Suprapubic skin (tissue), 4 donors: ENCODE data around the gene DNAH9. TPM values are rescaled to one million over a fixed set of nuclear protein-coding genes. Genes with fewer than 3 reads are reported as not detected.

Experiments
- DNase-seq, 2 donors: peaks; one replicate each; pipeline ENCODE4 v3.0.0-alpha.2; 2019; ENCODE audit warnings: low spot score in 2 of 2
- H3K27ac ChIP-seq: fragments of 200-600 bp; sonication (generic); one replicate; pipeline ENCODE4 v1.5.1; 2019
- H3K27me3 ChIP-seq: fragments of 200-600 bp; sonication (generic); one replicate; pipeline ENCODE4 v1.5.1; 2019
- H3K36me3 ChIP-seq: fragments of 200-600 bp; sonication (generic); one replicate; pipeline ENCODE4 v1.5.1; 2019
- H3K4me1 ChIP-seq: fragments of 200-600 bp; sonication (generic); one replicate; pipeline ENCODE4 v1.5.1; 2019
- H3K4me3 ChIP-seq: fragments of 200-600 bp; sonication (generic); one replicate; pipeline ENCODE4 v1.5.1; 2019; ENCODE audit warnings: mild to moderate bottlenecking
- H3K9me3 ChIP-seq: fragments of 200-600 bp; sonication (generic); one replicate; pipeline ENCODE4 v1.5.1; 2019
- EP300 ChIP-seq: sonication (generic); formaldehyde crosslinking; IDR thresholded peaks from one replicate; pipeline ENCODE4 v1.6.1; 2017; ENCODE audit warnings: antibody characterized with exemption
- POLR2A ChIP-seq, 2 donors: fragments of 450-650 bp; IDR thresholded peaks; one replicate each; pipeline ENCODE4 v1.6.1; 2017; ENCODE audit warnings: antibody characterized with exemption in 2 of 2, mild to moderate bottlenecking in 2 of 2, moderate library complexity in 2 of 2
- POLR2AphosphoS5 ChIP-seq, 3 donors: sonication (generic); formaldehyde crosslinking; IDR thresholded peaks; one replicate each; pipeline ENCODE4 v1.6.1; 2017; ENCODE audit warnings: antibody characterized with exemption in 3 of 3
- WGBS: methylation state at CpG from one replicate; pipeline ENCODE4 v1.1.5; 2018; 5-methylcytosine and 5-hydroxymethylcytosine counted together
- total RNA-seq, 4 donors: library from RNA; depleted of rRNA; stranded (reverse); fragments of >200 nt; gene quantifications; one replicate each; pipeline ENCODE4 v1.1.0, GENCODE V29; 2016
- TF ChIP-seq, protein P1 (sequence below), 2 donors: fragments of 200-600 bp in 1 of 2; fragments of 450-650 bp in 1 of 2; sonication (generic) in 1 of 2; IDR thresholded peaks; one replicate each; pipeline ENCODE4 v1.5.1; 2016 to 2019; ENCODE audit warnings: antibody characterized with exemption in 2 of 2, mild to moderate bottlenecking in 1 of 2, moderate library complexity in 1 of 2

Gene DNAH9
- total RNA-seq, 4 donors from 2014 or later, result 3.0 to 14.2 (median 4.1) TPM

DNA sequence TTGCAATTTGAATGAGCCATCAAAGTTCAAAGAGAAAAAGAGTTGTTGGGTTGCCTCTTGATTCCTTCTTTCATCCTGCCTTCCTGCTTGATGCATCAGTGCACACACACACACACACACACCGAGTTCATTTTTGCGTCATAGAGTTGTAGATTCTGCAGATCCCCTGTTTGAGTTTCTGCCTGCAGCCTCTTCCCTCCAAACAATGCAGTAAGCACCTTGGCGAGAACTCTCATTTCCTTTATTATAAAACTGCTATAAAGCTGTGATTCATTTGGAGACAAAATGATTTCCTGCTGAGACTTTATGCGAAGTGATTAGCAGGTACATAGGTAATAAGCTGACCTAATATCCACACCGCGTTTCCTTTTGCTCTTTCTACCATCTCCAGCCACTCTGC lies 26.7 kb downstream of the DNAH9 start:
- H3K4me3 ChIP-seq, result no peak overlapping the region
- WGBS, result 64% methylated on average over 6 of the region's 6 CpGs
- H3K27ac ChIP-seq, result no peak overlapping the region
- H3K36me3 ChIP-seq, result no peaks in the 10 kb centered on the region
- no peaks in the 10 kb centered on the region for H3K9me3 ChIP-seq
- H3K27me3 ChIP-seq, result no peaks in the 10 kb centered on the region
- TF ChIP-seq, protein P1, sequence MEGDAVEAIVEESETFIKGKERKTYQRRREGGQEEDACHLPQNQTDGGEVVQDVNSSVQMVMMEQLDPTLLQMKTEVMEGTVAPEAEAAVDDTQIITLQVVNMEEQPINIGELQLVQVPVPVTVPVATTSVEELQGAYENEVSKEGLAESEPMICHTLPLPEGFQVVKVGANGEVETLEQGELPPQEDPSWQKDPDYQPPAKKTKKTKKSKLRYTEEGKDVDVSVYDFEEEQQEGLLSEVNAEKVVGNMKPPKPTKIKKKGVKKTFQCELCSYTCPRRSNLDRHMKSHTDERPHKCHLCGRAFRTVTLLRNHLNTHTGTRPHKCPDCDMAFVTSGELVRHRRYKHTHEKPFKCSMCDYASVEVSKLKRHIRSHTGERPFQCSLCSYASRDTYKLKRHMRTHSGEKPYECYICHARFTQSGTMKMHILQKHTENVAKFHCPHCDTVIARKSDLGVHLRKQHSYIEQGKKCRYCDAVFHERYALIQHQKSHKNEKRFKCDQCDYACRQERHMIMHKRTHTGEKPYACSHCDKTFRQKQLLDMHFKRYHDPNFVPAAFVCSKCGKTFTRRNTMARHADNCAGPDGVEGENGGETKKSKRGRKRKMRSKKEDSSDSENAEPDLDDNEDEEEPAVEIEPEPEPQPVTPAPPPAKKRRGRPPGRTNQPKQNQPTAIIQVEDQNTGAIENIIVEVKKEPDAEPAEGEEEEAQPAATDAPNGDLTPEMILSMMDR (IDR thresholded peaks at IDR 0.05), result no peak
- TF ChIP-seq EP300 (no peak), POLR2A (IDR thresholded peaks at IDR 0.05) (no peak), POLR2AphosphoS5 (IDR thresholded peaks at IDR 0.05) (no peak)
- no peak for DNase-seq
- no peaks in the 10 kb centered on the region for H3K4me1 ChIP-seq

DNA sequence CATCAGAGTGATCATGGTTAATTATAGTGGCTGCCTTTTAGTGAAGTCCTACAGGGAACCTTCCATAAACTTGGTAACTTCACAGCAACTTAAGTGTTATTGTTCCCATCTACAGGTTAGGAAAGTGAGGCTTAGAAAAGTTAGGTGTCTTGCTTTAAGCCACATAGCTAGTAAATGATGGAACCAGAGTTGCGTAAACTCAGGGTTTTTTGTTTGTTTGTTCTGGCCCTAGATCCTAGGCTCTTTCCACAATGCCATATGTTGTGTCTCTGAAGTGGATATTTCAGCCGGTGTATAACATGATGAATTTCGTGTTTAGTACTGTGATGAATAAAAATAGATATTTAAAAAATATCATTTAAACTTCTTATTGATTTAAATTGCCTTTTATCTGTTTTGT lies 27.6 kb downstream of the DNAH9 start:
- 82% methylated on average over 3 of the region's 3 CpGs for WGBS
- Histone ChIP-seq H3K27me3 (no peaks in the 10 kb centered on the region), H3K36me3 (no peaks in the 10 kb centered on the region), H3K4me3 (no peak overlapping the region), H3K27ac (no peak overlapping the region), H3K9me3 (no peaks in the 10 kb centered on the region), H3K4me1 (no peaks in the 10 kb centered on the region)
- TF ChIP-seq, protein P1 (IDR thresholded peaks at IDR 0.05), result no peak
- TF ChIP-seq POLR2AphosphoS5 (IDR thresholded peaks at IDR 0.05), result no peak
- TF ChIP-seq POLR2A (IDR thresholded peaks at IDR 0.05), result no peak
- no peak for TF ChIP-seq EP300
- DNase-seq, result no peak

DNA sequence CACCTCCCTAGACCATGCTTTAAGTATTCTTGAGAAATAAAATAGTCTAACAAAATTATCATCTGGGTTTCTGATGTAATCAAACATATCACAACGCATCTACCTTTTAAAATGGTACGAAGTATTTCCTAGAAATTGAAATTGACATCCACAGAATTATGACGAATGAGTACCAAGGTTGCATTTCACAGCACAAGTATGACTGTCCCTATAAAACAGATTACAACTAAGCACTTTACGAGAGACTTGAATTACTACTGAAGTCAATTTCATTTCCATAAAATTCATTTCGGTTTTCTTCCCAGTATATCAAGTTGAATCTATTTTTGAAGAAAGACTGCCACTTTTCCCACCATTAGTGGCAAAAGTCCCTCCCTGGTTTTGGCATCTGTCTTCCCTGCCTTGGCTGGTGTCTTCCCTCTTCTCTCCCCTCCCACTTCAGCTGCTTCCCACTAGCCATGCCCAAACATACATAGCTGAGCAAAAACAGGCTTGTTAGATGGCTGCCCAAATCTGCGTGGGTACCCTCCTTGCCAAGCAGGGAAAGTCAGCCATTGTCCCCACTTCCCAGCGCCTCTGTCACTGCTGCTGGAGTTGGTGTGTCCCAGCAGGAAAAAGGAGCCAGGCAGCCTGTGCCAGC lies 29.2 kb downstream of the DNAH9 start:
- Histone ChIP-seq H3K4me3 (no peak overlapping the region), H3K27me3 (no peaks in the 10 kb centered on the region), H3K36me3 (no peaks in the 10 kb centered on the region), H3K27ac (no peak overlapping the region), H3K9me3 (no peaks in the 10 kb centered on the region), H3K4me1 (no peaks in the 10 kb centered on the region)
- no peak for DNase-seq
- TF ChIP-seq EP300 (no peak), POLR2AphosphoS5 (IDR thresholded peaks at IDR 0.05) (no peak)
- WGBS, result 63% methylated on average over 6 of the region's 7 CpGs

DNA sequence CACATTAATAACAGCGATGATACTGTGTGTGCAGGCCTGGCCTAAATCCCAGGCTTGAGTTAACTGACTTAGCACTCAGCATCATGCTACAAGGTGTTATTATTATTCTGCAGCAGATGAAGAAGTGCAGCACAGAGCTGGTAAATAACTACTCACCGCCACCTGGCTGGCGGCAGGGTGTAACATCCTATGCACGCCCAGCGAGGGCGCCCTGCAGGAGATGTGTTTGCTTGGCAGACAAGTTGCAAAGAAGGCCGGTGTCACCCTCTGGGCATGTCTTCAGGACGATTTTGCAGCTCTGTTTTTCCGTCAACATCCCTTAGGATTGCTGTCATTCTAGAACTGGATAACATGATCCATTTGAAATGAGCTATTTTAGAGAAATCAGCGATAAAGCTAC lies 30.1 kb downstream of the DNAH9 start:
- no peaks in the 10 kb centered on the region for H3K36me3 ChIP-seq
- DNase-seq, result no peak
- H3K27me3 ChIP-seq, result no peaks in the 10 kb centered on the region
- WGBS, result 52% methylated on average over 10 of the region's 10 CpGs
- no peak overlapping the region for H3K27ac ChIP-seq
- TF ChIP-seq POLR2AphosphoS5 (IDR thresholded peaks at IDR 0.05), result no peak
- TF ChIP-seq POLR2A (IDR thresholded peaks at IDR 0.05), result no peak
- no peak for TF ChIP-seq EP300
- TF ChIP-seq, protein P1 (IDR thresholded peaks at IDR 0.05), result no peak
- no peaks in the 10 kb centered on the region for H3K4me1 ChIP-seq
- H3K9me3 ChIP-seq, result no peaks in the 10 kb centered on the region
- H3K4me3 ChIP-seq, result no peak overlapping the region

DNA sequence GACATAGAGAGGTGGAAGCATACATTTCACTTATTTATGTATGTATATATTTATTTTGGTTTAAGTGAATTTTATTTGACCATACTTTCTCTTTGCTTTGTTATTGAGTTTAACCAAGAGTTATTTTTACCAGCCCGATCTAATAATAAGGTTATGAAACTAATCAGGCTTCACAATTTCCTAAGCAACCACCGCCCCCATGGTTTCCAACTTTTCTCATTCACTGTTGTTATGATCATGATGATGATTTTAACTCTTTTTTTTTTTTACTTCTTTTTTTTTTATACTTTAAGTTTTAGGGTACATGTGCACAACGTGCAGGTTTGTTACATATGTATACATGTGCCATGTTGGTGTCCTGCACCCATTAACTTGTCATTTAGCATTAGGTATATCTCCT lies 30.6 kb downstream of the DNAH9 start:
- DNase-seq, result no peak
- no peaks in the 10 kb centered on the region for H3K36me3 ChIP-seq
- H3K4me1 ChIP-seq, result no peaks in the 10 kb centered on the region
- no peak overlapping the region for H3K4me3 ChIP-seq
- TF ChIP-seq EP300 (no peak), POLR2AphosphoS5 (IDR thresholded peaks at IDR 0.05) (no peak), POLR2A (IDR thresholded peaks at IDR 0.05) (no peak)
- TF ChIP-seq, protein P1 (IDR thresholded peaks at IDR 0.05), result no peak
- H3K27ac ChIP-seq, result no peak overlapping the region
- WGBS, result 84% methylated on average over 3 of the region's 3 CpGs
- no peaks in the 10 kb centered on the region for H3K27me3 ChIP-seq
- no peaks in the 10 kb centered on the region for H3K9me3 ChIP-seq

DNA sequence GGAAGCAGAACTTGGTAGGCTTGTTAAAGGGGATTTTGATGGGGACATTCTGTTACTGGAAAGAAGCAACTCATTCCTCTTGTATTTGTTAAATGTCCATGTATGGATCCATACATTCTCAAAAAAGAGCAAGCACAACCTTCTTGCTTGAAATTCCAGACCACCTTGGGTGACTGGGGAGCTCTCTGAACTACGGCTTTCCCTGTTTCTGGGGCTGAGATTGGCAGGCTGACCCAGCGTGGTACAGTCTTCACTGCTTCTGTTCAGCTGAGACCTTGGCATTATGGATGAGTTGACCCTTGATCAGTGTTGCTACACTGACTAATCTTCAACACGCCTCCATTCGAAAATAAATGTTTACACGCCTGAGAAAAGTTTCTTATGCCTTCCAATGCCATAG lies 38.5 kb downstream of the DNAH9 start:
- H3K4me1 ChIP-seq, result no peaks in the 10 kb centered on the region
- H3K4me3 ChIP-seq, result no peak overlapping the region
- DNase-seq, result no peak
- H3K27me3 ChIP-seq, result no peaks in the 10 kb centered on the region
- TF ChIP-seq POLR2AphosphoS5 (IDR thresholded peaks at IDR 0.05), result no peak
- TF ChIP-seq, protein P1 (IDR thresholded peaks at IDR 0.05), result no peak
- no peak for TF ChIP-seq EP300
- no peak for TF ChIP-seq POLR2A (IDR thresholded peaks at IDR 0.05)
- H3K36me3 ChIP-seq, result no peaks in the 10 kb centered on the region
- no peaks in the 10 kb centered on the region for H3K9me3 ChIP-seq
- 83% methylated on average over 5 of the region's 5 CpGs for WGBS
- H3K27ac ChIP-seq, result no peak overlapping the region
